HG03025 (cell line): ENCODE data around the gene GAREM1.
"Not testable (repeated sequence)": the region's sequence is repeated elsewhere in the genome, so short reads cannot be mapped to it uniquely, and the experiment has no call there.

Source experiments
- ATAC-seq: cut with Tn5 transposase; IDR thresholded peaks from one replicate; pipeline ENCODE4 v1.9.1; 2021; ENCODE audit warnings: mild to moderate bottlenecking, moderate library complexity; ENCODE audit not compliant: unreplicated experiment, low FRiP score

Gene GAREM1

DNA sequence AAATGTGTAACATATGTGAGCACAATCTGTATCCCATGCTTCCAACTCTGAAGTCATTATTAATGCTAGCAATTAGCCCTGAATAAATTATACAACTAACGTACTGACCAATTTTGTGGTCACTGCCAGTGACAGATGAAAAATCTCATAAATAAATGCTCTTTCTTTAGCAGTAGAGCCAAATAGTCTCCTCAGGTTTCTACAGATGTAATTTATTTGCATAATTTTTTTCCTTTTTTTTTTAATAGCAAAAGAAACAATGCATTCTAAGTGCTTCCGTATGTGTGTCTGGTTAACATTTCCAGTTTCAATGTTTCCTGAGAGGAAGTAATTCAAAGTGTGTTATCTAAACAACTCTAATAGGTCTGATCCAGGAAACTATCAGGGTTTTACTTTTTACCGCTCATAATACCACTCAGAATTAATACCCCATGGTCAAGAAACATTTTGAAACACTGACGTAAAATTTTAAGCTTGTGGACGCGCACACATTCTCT is 172.5 kb downstream of the GAREM1 start:
- ATAC-seq: no peak

DNA sequence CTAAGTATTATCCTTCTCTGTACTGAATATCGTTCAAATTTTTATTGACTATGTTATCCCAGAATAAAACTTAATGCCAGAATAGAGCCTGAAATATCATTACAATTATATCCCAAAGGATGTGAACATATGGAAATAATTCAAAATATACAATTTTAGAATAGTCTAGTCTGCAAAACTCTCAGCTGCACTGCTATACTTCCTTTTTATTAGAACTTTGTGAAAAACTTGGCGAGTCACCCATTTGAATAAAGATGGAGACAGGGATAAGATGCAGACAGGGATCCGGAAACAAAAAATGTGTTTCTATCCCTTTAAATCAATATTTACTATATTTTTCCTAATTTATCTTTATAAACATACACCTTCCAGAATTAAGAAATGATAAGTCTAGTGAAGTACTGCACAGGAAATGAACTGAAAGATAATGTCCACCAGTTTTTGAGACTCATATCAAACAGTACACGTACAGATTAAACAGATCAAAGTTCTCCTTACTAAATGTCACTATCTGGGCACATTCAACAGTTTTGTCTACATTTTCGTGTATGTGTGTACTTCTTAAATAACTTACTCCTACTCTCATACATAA is 173.0 kb downstream of the GAREM1 start:
- ATAC-seq: no peak

DNA sequence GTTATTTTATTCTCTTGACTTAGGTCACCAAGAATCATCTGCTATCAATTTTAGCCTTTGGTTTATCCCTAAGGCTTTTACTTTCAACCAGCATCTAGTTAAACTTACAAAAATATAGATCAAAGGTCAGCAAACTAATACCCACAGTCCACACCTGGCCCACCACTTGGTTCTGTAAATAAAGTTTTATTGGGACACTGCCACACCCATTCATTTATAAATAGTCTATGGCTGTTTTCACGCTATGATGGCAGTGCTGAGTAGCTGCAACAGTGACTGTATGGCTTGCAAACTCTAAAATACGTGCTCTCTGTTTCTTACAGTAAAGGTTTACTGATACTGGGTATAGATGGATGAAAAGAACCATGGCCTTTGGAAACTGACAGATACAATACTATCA is 173.8 kb downstream of the GAREM1 start:
- ATAC-seq: no peak

DNA sequence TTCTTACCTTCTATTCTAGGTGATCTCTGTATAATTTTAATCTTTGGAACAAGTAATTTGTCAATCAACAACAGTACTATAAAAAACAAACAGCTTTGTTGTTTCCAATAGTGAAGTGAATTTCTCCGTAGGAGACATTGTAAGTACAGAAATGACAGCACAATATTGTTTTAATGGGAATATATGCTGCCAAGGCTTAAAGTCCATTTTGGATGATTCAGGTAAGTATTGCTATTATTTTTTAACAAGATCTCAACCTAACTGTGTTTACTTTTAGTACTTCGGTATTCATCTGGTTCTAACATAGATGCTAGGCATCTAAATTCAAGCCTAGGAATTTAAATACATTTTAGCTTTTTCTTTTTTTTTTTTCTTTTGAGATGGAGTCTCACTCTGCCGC is 175.1 kb downstream of the GAREM1 start:
- ATAC-seq: no peak

DNA sequence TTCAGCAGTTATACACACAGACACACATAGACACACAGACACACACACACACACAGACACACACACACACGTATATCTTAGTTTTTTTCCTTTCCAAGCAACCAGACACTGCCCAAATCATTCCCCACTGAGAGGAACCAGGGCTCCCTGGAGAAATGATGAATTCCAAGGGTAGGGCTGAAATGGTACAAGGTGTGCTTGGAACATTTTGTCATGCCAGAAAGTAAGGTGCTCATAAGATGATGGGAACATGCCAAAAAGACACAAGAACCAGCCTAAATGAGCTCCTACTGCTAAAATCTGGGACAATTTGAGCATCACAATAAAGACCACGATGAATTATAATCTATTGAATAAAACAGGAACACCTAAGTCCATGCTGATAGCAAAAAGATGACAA is 177.6 kb downstream of the GAREM1 start:
- no peak for ATAC-seq

DNA sequence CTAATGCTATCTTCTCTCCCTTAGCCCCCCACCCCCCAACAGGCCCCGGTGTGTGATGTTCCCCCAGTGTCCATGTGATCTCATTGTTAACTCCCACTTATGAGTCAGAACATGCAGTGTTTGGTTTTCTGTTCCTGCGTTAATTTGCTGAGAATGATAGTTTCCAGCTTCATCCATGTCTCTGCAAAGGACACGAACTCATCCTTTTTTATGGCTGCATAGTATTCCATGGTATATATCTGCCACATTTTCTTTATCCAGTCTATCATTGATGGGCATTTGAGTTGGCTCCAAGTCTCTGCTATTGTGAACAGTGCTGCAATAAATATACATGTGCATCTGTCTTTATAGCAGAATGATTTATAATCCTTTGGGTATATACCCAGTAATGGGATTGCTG is 179.1 kb downstream of the GAREM1 start:
- ATAC-seq: not testable (repeated sequence)

DNA sequence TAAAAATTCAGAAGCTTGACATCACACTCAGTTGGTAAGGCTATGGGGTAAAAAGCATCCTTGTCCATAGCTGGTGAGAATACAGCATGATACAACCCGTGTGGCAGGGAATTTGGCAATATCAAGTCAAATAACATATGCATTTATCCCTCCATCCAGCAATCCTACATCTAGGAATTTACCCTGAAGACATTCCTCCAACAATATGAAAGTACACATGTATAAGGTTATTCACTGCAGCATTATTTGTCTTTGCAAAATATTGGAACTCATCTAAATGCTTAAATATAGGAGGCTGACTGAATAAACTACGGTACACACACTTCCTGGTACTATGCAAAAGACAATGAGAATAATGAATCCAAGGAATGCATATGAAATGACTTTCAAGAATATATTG is 179.9 kb downstream of the GAREM1 start:
- ATAC-seq: no peak

DNA sequence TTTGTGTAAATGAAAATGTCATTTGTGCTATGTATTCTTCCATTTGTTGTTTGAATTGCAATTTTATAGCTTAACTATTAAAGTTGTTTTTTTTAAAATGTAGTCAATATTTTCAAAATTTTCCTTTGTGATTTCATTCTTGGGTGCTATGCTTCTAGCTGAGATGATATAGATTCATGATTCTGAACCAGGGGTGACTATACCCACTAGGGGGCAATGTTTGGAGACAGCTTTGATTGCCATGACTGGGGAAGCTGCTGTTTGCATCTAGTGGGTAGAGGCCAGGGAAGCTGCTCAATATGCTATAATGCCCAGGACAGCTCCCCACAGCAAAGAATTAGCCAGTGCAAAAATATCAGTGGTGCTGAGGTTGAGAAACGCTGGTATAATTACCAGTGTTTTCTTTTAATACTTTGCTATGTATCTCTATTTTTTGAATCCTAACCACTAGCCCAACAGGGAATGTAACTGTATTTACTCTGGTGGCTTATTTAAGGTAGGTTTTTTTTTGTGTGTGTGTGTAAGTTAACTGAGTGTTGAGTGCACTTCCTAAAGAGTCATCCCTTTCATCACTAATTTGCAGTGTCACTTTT is 181.1 kb downstream of the GAREM1 start:
- no peak for ATAC-seq

DNA sequence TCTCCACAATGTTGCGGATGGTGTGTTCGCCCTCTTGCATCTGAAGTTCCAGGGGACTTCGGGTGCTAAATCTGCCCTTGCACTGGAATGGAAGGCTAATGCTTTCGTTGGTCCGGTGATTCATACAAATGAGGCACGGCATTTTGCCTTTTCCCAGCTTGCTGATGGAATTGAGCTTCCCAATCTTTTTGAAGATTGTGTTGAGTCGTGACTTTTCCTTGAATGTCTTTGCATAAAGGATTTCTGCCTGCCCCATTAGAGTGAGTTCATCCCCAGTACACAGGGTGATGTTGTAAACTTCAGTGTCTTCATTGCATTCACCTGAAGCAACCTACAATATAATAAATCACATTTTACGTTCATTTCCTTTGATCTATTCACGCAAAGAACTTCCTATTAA is 182.8 kb downstream of the GAREM1 start:
- no peak for ATAC-seq

DNA sequence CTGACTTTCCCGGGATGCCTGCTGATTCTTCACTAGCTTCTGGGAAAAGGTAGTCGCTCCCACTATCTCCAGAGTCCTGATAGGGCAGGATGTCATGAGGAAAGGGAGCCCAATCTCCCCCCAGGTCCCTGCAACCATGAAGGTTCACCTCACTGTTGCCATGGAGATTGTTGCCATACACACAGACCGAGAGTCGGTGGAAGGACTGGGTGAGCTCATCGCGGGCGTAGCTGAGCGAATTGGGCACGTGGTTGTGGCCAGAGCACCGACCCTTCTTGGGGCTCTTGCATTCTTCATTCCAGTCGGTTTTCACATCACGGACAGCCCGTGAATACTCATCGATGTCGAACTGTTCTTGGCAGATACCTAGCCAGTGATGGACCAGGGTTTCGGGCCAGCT is 183.4 kb downstream of the GAREM1 start:
- no peak for ATAC-seq

DNA sequence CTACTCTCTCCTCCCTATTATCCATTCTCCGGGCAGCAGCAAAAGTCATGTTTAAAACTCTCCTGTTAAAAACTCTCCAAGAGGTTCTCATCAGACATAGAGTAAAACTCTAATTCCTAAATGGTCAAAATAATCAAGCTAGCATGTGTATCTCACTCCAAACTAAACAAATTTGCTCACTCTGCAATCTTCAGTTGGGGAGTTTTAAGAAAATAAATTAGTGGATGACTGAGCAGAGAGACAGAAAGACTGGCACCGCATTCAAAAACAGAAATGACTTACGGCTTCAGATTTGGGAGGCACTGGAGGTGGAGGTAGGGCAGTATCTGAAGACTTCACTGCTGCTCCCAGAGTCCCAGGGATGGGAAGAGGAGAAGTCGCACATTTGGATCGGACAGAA is 183.9 kb downstream of the GAREM1 start:
- no peak for ATAC-seq

DNA sequence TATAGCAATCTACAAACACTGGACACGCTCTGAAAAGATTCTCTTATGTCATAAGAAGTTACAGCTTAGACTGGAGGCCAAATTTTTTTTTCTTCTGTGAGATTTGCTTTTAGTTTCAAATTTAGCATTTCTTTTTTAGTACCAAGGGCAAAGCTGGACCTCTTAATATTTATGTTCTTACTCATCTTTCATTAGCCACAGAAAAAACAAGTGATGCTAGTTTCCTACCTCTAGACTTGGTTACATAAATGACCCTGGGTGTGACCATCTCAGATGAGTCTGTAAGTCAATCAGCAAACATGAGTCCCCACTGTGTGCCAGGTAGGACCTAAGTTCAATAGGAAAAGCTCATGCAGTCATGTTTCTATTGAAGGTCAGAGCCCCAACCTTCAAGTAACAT is 186.4 kb downstream of the GAREM1 start:
- no peak for ATAC-seq

DNA sequence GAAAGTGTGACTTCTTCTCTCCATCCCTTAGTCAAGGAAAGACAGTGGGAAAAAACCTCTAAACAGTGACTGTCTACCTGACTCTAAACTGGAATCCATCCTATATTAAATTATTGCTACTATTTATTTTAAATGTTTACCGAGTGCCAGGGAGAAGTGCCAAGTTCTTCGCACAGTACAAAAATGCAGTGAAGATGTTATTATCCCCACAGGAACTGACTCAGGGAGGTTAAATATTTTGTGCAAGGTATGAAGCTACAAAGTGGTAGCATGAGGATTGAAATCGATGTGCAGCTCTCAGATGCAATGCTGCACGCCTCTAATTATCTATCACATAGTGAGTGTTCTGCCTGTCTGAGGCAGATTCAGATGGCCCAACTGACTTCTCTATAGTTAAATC is 189.8 kb downstream of the GAREM1 start:
- ATAC-seq: no peak

DNA sequence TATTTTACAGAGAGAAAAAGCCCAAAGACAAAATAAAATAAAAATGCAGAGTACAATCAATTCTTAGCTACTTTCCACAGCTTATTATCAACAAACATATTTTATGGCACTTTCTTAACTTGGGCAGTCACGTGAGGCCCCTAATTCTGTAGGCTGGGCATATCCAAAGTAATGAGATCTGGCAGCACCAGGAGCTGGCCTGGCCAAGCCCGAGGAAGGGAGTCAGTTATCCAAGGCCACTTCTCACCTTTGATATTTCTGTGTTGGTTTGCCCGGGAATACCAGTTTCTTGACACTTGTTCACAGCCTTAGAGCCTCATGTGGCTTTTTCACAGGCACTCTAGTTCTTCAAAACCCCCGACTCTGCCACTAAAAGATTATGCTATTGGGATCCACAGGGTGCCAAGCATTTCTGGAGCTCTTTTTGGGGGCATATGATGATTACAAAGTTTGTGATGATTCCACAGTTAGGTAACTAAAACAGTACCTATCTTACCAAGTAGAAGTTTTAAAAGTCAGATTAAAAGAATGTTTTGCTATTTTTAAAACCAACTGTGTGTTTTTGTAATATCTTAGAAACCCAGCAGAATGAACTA is 190.4 kb downstream of the GAREM1 start:
- ATAC-seq: no peak

DNA sequence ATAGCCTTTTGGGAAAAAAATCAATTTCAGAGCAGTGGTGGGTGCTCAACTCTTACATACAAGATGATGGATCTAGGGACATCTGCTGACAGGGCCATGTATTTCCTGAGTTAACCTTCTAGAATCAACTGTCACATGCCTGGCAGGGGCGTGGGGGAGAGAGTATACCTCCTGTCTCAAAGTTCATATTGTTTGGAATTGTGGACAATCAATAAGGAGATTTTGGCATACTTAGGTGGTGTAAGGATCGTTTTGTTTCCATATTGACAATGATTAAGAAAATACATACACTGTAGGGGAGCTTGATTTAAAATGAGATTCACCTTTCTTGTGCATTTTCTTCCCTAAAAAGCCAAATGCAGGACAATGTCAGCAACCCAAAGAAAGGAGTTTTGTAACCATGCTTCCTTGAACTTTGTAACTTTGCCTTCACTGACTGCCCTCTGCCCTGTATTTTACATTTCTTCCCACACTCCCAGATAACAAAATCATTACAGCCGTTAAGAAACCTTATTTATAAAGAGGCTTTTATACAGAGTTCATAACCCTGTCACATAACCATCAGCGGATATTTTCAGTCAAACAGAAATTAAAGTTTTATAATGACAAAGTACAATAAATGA is 192.4 kb downstream of the GAREM1 start:
- no peak for ATAC-seq

DNA sequence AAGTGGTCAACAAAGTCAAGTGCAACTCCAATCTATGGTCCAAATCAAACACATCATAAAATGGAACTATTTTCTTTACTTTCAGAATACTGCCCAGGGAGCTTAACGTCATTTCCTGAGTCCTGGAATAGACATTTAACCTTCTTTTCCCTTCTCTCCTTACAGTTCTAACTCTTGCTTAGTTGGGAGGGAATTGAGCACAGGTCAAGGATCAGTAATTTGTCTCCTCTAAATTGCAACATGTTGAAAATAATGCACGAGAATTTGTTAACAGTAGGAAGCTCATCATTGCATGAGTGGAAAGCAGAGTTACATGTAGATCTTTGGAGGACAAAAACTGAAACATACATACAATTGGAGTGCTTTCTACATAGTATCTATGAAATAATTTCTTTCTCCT is 193.1 kb downstream of the GAREM1 start:
- no peak for ATAC-seq

DNA sequence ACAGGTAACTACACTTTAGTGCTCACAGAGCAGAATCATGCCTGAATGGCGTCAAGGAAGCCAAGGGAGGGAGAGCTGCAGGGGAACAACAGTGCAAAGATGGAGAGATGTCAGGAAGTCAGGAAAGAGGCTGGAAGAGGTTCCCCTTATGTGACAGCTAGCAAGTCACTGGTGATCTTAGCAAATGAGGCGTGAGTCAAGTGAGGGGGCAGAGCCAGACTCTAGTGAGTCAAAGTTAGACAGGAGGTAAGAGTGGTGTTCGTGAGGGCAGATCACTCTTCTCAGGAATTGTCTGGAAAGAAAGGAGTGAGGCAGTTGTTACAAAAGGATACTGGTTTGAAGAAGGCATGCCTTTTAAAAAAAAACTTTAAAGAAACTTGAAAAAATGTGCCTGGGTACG is 193.8 kb downstream of the GAREM1 start:
- ATAC-seq: no peak

DNA sequence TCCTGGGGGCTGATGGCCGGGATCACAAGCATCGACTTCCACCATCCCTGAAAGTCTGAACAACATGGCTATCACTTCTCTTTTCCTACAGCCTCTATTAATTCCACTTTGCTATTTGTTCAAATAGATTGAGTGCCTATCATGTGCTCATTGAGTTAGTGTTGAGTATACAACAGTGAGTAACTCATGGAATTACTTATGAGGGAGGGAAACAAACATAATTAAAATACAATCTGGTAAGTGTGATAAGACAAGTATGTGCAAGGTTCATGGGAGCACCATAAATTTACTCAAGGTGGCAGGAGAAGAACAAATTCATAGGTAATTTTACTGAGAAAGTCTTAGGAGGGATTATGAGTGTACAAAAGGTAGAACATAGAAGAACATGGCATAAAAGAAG is 194.4 kb downstream of the GAREM1 start:
- ATAC-seq: no peak

DNA sequence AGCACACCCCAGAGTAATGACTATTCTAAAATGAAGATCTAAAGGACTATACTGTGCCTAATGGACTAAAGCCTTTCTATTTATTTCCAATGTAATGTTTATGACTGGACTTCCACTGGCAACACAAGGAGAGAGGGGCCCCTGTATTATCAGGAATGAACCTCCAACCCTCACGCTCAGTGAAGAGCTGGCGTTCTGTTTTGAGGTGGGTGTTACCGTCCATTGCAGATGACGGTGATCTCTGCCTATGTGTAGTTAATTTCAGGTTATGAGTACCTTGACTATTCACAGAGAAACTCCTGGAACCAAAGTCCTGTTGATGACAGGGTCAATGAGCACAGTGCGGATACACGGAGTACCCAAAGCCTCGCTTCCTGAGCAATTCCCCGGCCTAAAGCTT is 195.5 kb downstream of the GAREM1 start:
- ATAC-seq: no peak

DNA sequence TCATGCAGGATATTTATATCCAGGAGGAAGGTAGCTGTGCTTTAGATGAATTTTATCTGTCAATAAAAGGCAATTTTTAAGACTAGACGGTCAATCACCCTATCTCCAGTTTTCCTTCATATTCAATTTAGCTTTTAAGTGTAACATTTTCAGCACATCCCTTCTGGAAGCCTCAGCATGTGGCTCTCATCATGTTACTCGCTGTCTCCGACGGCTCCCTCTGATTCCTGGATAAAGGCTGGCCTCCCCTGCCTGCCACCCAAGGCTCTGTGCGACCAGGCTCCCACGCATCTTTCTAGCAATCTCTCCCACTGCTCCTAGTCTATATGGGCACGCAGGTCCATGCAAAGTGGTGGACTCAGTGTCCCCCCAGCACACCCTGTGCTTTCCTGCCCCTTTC is 196.4 kb downstream of the GAREM1 start:
- no peak for ATAC-seq

DNA sequence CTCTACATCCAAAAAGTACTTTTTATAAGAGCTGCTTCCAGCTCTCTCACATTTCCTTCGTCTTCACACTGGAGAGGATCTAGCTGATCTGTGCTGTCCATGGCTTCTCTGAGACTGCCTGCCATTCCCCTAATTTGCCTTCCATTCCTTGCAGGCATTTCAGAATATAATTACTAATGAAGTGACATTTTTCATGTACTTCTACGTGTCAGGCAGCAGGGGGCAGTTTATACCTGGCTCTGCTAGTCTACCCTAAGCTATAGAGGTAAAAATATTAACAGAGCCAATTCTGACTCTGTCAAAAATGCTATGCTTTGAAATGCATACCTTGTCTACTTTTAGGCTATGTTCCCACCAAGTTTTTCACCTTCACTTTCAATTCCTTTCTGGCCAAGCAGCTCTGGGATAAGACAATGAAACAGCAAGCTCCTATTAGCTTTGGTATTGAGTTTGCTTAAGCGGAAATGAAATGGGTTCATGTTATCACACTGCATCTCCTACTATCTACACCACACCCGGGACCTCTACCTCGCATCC is 198.9 kb downstream of the GAREM1 start:
- ATAC-seq: peak; percentile 68

DNA sequence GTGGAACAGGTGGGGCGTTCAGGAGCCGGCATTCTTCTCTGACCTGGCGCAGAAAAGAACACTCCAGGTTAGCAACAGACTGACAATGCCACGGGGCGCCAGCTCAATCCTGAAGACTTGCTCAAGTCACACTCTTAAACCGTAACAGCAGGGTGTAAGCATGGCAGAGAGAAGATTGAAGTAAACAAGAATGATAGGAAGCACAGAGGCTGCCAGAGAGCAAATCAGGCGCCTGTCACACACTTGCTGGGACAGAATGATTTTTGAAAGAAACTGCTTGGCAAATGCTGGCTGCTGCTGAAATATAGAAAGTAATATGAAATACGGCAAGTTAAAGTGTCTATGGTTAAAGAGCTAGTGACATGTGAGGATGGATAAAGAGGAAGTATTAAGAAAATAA is 200.3 kb downstream of the GAREM1 start:
- no peak for ATAC-seq
